H4 (cell line): ENCODE results near the gene RIPOR2. TPM values are rescaled to one million over a fixed set of nuclear protein-coding genes. Genes with fewer than 3 reads are reported as not detected.
"Not testable (repeated sequence)": the region's sequence is repeated elsewhere in the genome, so short reads cannot be mapped to it uniquely, and the experiment has no call there.

Source experiments
- DNase-seq: peaks from one replicate; pipeline ENCODE4 v3.0.0-alpha.2; 2015; ENCODE audit warnings: low spot score
- total RNA-seq: library from RNA; depleted of rRNA; stranded (reverse); fragments of >200 nt; shearing (Covaris generic); gene quantifications from 2 replicates; pipeline ENCODE4 v1.2.3, GENCODE V29; 2014

Gene RIPOR2
- total RNA-seq, 1 experiment from 2014 or later: not detected

DNA sequence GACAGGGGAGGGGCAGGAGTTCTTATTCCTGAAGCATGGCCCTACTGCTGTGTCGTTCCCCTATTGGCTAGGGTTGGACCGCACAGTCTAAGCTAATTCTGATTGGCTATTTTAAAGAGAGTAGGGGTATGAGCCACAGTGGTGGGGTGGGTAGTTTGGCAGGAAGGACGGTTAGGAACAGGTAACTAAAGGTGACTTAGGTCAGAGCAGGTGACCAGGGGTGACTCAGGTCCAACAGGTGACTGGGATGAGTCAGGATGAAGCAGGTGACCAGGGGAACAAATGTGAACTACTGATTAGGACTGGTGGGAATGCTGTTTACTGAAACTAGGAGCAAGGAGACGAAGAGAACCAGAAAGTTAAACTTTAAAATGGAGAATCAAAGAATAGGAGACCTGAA lies 58.0 kb downstream of the RIPOR2 start:
- DNase-seq: not testable (repeated sequence)

DNA sequence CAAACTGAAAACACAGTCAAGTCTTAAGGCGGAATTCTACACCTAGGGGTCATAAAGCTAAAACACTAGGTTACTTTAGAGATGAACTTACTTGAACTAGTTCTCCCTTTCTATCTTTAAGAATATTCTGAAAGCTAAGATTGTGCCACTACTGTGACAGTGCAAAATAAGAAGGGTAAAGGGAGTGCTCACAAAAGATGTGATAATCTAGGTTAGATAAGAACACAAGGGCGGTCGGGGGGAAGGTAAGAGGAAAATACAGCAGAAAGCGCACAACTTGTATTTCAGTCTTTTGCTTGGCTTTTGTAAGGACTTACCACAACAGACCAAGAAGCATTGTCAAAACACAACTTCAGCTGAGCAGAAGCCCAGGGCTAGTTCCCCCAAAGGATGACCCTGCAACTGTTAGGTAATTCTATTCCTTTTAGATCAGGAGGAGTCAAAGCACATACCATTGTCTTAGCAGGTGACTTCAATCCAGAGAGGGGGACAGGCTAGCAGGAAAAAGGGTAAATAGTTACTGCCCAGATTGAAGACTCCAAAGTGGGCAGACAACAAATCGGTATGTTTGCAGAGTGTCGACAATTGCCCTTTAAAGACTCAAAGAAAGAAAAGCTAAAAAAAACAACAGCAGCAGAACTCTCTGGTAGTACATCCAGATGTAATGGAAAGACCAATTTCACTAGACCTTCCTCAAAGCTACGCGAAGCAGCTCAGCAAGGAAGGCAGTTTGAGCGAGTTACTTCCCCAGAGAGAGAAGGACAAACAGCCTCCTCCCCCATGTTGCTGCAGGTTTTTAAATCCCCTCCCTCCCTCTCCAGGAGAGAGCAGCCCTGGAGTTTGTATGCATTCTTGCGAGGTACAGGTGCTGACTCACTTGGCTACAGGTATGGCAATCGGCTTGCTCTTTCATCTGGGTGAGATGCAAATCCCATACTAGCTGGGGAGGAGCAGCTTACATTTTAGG lies 59.0 kb downstream of the RIPOR2 start:
- no peak for DNase-seq

DNA sequence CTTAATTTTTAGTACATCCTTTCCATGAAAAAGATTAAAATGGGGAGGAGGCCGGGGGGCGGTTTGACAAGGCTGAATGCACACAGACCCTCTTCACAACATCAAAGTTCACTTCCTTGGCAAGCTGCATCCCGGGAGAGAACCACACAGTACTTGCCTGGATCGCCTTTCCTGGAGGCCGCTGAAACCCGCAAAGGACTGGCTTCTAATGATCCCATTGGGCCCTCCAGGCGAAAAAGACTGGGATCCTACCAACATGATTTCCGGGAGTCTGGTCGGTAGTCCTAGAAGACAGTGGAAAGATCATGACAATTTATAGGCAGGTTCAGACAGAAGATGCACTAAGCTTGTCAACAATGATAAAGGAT lies 60.2 kb downstream of the RIPOR2 start:
- no peak for DNase-seq

DNA sequence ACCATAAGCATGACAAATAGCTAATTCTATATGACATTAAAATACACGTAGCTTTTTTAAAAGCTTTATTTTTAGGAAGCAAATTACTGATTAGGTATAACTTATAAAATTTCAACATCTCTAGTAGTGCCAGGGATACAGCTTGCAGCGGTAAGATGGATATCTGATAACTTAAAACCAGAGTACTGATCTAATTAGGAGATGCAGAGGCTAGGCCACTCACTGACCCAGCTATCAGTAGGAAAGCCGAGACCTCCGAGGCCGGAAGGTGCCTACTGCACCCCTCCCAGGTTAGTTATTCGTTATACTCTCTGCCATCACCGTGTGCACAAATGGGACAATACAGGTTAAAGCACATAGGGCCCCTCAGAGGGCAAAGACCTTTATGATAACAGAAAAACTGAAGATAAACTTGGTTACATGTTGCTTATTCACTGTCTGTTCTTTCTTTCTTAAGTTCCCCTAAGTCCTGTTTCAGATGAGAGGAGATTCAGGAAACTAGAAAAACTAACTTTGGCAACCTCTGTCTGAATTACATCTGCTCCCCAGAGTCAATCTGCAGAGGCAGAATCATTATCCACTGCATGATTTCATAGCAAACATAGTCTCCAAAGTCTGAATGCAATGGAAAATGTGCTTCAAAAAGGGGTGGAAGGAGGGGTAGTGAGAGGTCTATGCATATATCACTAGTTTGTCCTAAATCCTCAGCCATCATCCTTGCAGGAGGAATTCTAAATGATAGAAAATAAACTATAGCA lies 60.8 kb downstream of the RIPOR2 start:
- no peak for DNase-seq

DNA sequence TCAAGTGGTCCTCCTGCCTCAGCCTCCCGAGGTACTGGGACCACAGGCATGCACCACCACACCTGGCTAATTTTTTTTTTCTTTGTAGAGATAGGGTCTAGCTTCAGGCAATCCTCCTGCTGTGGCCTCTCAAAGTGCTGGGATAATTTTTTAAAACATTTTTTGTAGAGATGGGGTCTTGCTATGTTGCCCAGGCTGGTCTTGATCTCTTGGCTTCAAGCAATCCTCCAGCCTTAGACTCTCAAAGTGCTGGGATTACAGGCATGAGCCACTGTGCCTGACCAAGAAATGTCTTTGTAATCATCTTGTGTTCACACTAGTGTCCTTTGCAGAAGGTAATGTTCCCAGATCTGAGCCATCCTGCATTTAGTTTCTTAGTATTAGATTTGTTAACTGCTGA lies 61.6 kb downstream of the RIPOR2 start:
- no peak for DNase-seq

DNA sequence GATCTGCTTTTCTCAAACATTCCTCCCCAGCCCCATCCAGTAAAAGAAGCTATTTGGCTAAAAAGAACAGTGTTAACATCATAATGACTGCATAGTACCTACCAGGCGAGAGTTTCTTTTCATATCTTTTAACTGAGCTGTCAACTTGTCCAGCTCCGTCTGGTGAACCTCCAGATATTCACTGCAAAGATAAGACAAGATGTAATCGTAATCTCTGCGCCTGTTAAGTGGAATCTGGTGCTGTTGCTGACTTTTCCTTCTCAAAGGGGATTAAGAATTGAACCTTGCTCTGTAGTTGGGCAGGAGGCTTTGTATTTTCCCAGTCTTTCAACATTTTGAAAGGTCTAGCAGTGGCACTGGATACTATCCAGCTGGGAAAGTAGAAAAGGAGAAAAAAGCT lies 63.0 kb downstream of the RIPOR2 start:
- DNase-seq: no peak

DNA sequence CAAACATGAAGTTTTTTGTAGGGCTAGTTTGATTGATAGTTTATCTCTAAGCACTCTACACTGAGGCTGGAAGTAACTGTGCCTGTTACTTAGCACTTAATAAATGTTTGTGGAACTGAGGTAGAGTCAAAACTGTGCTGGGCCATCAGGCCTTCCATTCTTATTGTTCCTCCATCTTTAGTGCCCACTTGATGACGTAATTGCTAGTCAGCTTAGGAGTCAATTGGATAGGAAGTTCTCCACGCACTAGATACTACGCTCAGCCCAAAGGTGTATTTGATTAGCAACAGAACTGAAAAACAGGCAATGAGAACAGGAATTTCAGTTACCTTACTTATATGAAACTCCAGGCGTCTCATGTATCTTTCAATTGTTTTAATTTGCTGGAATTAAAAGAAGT lies 67.0 kb downstream of the RIPOR2 start:
- no peak for DNase-seq

DNA sequence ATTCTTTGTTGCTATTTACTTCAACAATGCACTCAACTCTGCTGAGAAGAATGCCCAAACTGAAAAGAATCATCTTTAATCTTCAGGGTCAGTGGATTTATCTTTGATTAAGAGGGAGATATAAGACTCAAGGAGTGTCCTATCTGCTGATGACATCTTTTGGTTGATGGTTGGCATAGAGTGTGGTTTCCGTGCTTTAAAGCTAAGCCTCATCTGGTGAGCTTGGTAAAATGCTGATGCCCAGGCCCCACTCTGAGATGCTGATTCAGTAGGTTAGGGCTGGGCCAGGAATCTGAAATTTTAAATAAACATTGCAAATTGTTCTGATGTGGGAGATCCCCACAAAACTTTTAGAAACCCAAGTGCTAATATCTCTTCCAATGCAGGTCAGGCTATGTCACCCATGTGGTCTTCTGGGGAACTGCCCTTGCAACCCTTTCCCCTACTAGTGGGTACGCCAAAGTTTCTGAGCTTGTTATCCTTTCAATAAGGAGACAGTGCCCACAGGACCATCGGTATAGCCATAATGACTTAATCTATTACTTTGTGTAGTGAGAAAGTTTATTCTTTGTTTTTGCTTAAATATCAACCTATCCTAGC lies 68.6 kb downstream of the RIPOR2 start:
- no peak for DNase-seq

DNA sequence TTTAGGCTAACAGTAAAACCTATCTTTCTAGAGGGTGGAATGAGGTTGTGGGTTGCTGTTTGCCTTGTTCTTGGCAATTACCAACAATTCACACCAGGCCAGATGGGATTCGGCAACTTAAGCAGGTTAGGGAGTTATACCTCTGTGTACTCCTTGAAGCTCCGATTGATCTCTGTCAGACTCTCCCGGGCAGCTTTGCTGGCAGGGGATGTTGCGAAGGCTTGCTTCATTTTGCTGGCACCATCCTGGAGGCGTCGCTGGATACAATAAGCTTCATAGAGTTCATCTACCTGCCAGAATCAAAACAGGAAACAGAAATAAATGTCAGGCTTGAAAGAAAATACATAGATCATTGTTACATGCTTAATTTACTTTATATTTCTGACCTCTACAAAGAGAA lies 70.6 kb downstream of the RIPOR2 start:
- no peak for DNase-seq

DNA sequence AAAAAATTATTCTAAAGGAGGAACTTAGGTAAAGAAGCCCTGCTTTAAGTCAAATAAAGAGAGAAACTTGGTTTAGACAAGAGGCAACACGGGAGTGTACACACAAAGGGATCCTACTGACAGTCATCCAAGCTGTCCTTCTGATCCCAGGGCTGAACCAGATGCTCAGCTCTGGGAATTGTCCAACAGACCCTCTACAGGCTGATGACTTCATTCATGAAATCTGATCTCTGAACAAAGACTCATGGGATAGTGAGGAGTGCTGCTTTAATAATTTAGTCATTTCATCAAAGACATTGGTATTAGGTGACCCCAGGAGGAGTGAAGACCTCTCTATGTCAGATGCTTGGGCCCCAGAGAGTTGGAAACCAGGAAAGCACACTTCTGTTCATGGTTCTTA lies 71.4 kb downstream of the RIPOR2 start:
- no peak for DNase-seq

DNA sequence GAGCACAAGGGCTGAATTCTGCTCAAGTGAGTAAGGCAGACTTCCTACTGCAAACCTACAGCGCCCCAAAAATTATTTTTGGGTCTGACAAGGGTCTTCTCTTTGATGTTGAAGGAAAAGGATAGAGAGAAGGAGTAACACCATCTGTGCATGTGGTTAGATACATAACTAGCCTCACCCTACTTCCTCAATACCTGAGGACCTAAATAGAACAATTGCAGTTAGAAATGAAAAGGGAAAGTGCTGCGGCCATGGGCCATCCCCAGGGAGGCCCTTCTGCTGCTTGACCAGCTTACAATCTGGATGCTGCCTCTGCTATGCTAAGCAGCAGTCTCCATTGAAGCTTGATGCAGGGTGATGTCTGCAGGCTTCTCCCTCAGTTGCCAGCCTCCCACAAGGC lies 73.8 kb downstream of the RIPOR2 start:
- no peak for DNase-seq

DNA sequence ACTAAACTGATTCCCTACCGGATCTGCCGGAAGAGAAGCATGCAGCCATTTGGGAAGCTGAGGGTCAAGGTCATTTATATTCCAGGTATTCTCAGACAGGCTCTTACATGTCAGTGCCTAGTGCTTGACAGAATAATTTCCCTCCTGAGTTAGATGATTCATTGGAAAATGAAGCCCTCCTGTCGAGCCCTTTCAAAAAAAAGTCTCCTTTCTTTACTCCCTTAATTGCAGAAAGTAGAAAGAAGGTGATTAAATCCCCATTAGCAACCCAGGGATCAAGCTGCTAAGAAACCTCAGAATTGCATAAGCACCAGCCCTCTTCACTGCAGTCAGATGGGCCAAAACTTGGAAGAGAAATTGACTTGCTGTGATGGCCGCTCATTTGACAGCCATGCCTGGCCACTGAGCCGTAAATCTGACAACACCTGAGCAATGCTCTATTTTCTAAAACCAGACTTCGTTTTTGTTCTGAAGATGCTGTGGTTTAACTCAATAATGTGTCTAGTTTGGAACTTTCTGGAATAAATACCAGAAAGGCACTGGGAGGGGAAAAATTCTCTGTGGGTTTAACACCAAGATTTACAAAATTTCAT lies 76.1 kb downstream of the RIPOR2 start:
- no peak for DNase-seq

DNA sequence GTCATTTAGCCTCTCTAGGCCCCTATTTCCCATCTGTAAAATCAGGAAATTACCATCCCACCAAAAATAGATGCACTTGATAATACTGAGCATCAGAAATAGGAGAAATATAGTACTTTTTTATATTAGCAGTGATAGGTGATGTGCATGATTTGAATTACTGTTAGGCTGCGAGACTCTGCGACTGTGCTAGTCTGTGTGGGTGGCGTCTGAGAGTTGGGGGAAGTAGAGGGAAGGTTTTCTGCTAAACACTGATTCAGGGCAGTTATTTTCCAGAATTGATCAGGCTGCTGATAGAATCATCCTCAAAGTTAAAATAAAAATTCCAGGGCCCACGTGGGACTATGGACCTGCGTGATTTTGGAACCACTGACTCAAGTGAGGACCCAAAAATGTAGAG lies 76.6 kb downstream of the RIPOR2 start:
- DNase-seq: no peak

DNA sequence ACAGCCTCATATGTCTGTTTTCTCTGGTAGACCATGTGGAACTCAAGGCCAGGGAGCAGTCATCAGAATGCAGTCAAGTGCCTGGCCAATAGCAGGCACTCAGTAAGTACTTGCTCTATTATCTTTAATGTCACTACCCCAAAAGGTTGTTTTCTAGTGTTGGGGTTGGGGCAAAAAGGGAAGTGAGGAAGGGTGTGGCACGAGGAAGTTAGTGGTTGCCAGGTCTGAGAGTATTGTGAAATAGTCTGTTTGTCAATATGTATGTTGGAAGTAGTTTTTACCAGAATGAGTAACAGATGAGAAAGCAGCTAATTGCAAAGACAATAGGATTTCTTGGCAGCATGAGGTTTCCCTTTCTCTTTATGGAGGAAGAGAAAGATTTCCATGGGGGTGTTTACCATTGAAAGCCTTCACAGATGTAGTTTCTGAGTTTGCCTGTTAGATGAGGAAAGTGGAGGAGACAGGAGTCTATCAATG lies 77.5 kb downstream of the RIPOR2 start:
- no peak for DNase-seq

DNA sequence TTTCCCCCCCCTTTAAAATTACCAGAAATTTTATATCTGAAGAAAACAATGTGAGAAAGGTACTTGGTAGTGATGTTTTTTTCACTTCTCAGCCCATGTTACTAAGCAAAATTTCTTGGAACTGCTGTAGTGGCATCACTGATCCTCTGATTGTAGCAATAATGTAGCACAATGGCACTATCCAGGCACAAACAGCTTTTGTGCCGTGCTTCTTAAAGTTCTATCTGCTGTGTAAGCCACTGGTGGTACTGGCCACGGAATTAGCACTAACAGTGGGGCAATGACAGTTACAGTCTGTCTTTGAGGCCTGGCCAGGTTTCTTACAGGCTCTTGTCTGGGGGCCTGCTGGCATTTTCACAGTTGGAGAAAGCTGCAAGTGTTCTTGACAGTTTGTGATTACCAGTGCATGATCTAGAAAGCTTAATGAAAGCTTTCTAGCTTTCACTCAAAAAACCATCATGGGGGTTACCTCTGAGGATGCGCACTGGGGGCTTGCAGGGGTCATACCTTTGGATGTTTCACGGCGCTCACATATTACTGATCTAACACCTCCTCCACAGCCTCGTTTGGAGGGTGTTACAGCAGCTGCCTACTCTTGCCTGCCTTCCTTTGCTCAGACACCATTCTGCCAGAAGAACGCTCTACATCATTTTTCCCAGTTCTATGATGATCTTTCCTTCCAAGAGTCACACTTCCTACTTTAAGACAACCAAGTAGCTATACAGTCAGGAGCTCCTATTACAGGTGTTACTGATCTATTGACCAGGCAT lies 78.7 kb downstream of the RIPOR2 start:
- no peak for DNase-seq

DNA sequence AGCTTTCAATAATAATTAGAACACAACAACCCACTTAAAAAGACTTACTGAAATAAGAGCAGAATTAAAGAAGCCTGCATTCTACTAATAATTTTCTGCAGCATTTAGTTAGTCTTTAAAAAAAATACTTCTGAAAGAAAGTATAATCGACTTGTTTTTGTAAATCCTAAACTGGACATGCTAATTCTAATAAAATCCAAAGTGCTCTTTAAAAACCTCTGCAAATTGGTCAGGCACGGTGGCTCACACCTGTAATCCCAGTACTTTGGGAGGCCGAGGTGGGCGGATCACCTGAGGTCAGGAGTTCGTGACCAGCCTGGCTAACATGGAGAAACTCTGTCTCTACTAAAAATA lies 79.5 kb downstream of the RIPOR2 start:
- DNase-seq: no peak

DNA sequence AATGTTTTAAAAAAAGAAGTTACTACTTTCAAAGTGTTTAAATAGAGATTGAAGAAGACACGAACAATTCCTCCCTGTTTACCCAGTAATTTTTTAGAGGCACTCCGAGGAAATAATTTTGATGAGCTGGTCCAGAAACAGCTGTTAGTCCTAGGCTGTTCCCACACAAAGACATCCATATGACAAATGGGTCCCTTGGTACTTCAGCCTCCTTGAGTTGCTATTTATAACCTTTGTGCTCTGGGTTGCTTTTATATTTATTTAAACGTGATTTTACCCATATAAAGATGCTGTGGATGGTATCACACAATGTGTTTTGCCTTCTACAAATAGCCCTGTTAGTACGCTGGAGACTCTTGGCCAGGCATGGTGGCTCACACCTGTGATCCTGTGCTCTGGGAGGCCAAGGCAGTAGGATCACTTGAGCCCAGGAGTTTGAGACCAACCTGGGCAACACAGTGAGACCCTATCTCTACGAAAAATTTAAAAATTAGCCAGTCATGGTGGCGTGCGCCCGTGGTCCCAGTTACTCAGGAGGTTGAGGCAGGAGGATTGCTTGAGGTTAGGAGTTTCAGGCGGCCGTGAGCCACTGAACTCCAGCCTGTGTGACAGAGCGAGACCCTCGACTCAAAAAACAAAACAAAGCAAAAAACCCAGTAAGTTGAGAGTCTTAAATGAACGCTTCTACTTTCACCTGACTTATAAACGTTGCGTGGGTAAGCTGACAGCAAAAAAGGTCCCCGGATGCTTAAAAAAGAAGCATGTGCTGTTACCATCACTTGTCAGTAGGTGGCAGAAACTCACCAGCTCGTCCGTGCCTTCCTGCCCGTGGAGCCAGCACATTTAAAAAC lies 80.1 kb downstream of the RIPOR2 start:
- DNase-seq: peak; percentile 60

DNA sequence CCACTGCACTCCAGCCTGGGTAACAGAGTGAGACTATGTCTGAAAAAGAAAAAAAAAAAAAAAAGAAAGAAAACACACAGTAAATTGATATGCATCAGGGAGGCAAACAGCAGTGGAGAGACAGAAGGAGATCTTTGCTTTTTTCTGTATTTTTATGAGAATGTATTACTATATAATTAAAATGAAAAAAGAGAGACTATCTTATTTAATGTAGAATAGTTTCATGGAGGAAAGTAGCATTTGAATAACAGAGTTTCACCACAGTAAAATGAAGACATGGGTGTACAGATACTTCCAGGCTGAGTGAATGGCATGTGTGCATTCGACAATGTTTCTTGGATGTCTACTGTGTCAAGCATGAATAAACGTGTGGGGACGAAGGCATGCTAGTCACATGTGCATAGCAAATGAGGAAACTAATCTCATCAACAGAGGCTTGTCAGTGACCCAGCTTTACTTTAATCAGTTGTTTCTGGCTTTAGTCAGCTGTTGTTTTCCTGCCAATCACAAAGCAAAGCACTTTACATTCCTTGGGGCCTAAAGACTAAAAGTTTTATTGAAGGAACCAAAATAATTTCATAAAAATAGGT lies 81.6 kb downstream of the RIPOR2 start:
- DNase-seq: no peak

DNA sequence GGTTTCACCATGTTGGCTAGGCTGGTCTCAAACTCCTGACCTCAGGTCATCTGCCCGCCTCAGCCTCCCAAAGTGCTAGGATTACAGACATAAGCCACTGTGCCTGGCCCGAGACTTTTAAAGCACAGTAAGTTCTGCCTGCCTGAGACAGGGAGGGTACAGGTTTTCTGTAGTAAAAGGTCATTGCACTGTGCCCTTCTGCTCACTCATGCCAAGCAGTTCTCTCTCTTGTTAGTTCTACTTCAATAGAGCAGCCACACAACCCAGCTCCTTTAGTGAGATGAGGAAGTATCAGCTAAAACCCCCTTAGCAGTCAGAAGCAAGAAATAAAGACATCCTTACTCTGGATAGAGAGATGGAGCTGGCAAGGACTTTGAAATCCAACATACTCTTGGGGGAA lies 84.7 kb downstream of the RIPOR2 start:
- DNase-seq: no peak

DNA sequence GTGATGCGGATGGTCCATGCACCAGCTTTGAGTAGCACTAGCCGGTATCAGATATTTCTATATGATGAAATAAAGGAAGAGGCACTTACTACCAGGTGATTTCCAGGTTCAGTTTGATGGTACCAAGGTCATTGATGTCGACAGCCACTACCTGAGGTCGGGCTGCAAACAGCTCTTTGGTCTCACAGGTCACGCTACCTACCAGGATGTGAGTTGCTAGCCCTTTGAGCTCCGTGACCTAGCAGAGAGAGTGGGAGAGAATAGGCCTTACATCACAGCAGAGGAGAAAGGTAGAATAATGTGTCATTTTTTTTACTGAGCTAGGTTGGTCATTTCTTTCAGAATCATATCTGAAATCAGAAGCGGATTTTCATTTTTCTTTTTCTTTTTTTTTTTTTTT lies 86.0 kb downstream of the RIPOR2 start:
- no peak for DNase-seq
